ENCODE results near the gene BDH1.

DNA sequence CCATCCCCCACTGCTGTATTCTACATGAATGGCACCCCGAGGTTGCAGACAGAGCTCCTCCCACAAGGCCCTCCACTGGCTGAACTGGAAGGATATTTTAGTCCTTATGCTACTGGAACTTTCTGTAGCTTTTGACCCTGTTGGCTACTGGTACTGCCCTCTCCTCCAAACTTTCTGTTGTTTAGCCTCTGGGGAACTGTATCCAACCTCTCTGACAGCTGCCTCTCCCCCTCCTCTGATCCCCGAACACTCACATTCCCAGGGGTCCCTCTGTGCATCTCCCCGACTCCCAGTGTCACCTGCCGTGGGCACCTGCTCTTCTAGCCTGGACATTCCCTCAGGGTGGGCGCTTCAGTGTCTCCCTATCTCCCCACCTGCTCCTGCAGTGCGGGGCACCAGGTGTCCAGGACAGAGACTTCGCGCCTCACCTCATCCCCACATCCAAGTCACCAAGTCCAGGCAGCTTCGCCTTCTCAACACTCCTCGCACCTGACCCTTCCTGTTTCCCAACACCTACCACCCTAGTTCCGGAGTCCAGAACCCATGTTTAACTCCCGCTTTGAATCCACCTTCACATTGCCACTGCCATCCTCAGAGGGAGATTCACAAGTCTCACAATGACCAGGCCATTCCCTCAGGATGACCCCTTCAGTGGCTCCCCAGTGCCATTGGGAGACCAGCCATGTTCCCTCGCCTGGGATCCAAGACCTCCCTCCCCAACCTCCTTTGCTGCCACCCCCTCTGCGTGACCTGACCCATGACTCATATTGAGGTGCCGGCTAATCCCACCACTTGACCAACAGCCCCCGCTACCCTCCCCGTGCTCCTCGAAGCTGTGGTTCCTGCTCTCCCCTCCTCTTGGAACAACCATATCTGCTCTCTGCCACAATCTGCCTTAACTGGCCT, 34.2 kb downstream of the BDH1 start:
- TF ChIP-seq TOX (CRISPR knock-in tag; IDR thresholded peaks at IDR 0.05; ENCODE audit: borderline replicate concordance) (no peak), ZC3H10 (CRISPR knock-in tag; IDR thresholded peaks at IDR 0.05) (no peak), ARNTL (CRISPR knock-in tag; IDR thresholded peaks at IDR 0.05; ENCODE audit: borderline replicate concordance, low read depth) (no peak), ZNF70 (CRISPR knock-in tag; IDR thresholded peaks at IDR 0.05) (no peak), OSR1 (CRISPR knock-in tag; IDR thresholded peaks at IDR 0.05) (no peak), GLIS3 (CRISPR knock-in tag; IDR thresholded peaks at IDR 0.05) (no peak)
- TF ChIP-seq, protein P1, sequence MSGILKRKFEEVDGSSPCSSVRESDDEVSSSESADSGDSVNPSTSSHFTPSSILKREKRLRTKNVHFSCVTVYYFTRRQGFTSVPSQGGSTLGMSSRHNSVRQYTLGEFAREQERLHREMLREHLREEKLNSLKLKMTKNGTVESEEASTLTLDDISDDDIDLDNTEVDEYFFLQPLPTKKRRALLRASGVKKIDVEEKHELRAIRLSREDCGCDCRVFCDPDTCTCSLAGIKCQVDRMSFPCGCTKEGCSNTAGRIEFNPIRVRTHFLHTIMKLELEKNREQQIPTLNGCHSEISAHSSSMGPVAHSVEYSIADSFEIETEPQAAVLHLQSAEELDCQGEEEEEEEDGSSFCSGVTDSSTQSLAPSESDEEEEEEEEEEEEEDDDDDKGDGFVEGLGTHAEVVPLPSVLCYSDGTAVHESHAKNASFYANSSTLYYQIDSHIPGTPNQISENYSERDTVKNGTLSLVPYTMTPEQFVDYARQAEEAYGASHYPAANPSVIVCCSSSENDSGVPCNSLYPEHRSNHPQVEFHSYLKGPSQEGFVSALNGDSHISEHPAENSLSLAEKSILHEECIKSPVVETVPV (CRISPR knock-in tag; IDR thresholded peaks at IDR 0.05): no peak
